Activated gamma-delta T cell treated with Interleukin-2 at 50 U/mL for 16 hours (primary cell): ENCODE measurements around the gene ZNF550.
A peak's percentile ranks its signal among the peaks of the same experiment; 100 is the strongest.
"Not testable (repeated sequence)": the region's sequence is repeated elsewhere in the genome, so short reads cannot be mapped to it uniquely, and the experiment has no call there.

ENCODE experiments used
- DNase-seq: peaks from one replicate; pipeline ENCODE4 v3.0.0-alpha.2; 2020

The ZNF550 gene

DNA sequence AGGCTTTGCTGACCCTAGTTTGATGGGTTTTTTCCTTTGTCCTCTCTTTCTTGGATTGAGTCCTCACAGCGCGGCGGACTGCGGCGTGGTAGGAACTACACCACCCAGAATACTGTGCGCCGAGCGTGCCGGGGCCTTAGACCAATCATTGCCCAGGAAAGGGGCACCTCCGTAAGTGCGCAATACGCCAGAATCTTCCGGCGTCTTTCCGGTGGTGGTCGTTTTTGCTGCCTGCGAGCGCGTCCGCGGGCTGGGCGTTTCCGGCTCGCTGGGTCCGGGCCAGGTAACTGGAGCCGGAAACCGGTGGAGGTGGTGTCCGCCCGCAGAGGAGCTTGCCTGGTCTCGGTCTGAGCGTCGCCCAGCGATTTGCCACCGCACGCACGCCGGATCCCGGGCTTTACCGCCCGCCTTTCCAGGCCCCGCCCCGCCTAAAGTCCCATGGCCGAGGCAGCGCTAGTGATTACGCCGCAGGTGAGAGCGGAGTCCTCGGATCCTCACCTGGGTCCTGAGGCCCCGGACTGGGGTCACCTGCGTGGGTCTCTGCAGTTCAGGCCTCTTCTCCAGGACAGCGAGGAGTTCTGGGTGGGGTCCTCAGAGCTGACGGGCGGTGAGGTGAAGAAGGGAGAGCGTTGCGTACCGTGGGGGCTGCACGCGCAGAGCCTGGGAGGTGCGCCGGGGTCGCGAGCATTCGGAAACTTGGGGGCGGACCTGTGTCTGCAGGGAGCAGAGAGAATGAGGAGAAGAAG, 32.4 kb downstream of the ZNF550 start, which contains the start of gene ZNF549:
Gene ZNF549 (plus strand): TSS at position 221 of the 746 bp plus-strand sequence. CDS start 218 bp downstream, at position 439.
- DNase-seq: peak; percentile 89

DNA sequence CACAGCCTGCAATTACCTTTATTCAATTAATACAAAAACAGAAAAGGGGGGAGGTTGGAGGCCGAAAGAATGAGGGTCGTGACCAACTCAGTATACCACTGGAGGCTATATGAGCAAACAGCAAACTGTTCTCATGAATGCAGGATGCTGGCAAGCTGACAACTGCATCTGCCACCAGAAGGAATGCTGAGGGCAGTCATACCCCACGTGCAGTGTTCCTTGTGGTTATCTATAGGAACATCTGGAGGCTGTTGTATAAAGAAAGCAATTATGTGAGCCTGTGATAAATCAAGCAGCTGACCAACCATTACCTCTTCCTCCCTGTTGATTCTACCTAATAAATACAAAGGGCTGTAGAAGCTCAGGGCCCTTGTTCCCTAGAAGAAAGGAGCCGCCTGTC, 41.6 kb downstream of the ZNF550 start:
- not testable (repeated sequence) for DNase-seq

DNA sequence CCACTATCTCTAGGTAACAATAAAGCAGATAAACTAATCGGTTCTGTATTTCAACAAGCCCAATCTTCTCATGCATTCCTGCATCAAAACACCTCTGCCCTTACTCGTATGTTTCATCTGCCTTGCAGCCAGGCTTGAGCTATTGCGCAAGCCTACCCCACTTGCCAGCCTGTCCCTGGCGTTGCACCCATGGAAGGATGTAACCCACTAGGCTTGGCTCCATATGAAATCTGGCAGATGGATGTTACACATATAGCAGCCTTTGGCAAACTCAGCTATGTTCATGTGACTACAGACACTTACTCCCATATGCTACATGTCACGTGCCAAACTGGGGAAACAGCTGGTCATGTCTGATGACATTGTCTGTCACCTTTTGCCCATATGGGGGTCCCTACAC, 44.4 kb downstream of the ZNF550 start:
- no peak for DNase-seq

DNA sequence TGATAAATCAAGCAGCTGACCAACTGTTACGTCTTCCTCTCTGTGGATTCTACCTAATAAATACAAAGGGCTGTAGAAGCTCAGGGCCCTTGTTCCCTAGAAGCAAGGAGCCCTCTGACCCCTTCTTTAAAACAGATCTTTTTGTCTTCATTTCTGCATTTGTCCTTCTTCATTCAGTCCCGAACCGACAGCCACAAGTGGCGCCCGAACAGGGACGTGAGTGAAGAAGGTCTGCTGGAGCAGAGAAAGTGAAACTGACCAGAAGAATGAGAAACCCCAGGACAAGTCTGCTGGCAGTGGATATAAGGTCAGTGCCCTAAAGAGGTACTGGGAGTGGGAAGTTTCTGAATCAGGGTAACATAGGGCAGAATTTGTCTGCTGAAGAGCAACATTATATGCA, 46.8 kb downstream of the ZNF550 start:
- DNase-seq: no peak

DNA sequence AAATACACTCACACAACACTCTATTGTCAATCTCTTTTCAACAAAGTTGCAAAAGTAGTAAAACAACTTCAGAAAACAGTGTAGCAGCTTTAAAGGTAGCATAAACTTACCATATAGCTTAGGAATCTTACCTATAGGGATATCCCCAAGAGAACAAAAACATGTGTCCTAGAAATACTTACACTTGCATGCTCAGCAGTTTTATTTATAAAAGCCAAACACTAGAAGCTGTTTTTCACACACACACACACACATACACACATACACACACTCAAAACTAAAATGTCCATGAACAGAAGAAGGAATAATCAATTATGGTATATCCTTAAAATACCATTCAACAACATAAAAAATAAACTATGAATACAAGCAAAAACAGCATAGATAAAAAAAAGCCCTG, 48.2 kb downstream of the ZNF550 start:
- DNase-seq: no peak

DNA sequence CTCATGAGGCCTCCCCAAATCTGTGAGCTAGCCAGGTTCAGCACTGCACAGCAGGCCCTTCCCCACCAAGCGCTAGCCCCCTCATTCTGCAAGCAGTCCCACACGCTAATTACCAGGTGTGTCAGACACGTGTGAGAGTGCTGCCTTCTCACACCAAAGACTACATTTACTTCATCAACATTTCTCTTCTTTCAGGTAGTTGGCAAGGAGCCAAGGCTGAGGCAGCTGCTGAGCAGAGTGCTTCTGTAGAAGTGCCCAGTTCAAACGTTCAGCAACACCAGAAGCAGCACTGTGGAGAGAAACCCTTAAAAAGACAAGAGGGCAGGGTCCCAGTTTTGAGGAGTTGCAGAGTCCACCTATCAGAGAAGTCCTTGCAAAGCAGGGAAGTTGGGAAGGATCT, 53.5 kb downstream of the ZNF550 start:
- no peak for DNase-seq

DNA sequence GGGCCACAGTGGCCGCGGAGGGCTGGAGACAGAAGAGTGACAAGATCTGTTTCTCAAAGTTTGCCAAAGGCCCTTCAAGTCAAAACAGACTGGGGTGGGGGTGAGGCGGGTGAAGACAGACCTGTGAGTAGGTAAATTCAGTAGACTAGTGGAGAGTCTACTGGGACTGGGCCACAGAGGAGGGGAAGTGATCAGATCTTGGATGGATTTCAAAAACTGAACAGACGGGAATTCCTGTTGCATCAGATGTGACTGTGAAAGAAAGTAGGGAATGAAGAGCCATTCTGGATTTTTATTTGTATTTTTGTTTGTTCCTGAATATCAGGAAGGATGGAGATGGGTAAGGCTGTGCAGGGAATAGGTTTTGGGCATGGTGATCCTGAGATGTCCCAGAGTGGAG, 59.3 kb downstream of the ZNF550 start:
- not testable (repeated sequence) for DNase-seq

DNA sequence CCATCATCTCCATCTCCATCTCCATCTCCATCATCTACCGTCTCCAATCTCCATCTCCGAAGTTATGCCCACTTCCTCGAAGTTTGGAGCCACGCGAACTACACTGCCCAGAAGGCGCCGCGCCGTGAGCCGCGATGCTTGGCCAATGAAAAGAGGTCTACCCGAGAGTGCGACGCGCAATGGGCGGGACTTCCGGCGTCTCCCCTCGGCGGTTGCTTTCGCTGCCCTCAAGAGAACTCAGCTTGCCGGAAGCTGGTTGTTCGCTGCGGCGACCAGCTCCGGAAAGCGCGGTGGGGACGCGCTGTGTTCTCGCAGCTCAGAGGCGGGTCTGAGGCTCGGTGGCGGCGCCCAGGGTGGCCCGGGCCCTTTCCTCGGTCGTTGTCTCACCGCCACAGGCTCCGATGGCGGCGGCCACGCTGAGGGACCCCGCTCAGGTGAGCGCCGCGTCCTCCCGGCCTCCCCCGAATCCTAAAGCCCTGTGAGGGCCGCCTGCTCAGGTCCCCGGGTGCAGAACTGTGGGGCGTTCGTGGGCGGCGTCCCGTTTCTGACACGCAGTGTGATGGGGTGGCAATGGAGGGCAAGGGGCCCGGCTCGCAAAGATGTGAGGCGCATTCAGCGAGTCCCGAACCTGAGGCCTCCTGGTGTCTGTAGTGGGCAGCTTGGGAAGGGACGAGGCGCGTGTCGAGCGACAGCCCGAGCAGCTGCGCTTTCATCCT, 59.8 kb downstream of the ZNF550 start, which contains the start of gene ZNF773:
Gene ZNF773 (plus strand): TSS at position 259 of the 716 bp plus-strand sequence. CDS start 143 bp downstream, at position 402.
- peak; percentile 96 for DNase-seq

DNA sequence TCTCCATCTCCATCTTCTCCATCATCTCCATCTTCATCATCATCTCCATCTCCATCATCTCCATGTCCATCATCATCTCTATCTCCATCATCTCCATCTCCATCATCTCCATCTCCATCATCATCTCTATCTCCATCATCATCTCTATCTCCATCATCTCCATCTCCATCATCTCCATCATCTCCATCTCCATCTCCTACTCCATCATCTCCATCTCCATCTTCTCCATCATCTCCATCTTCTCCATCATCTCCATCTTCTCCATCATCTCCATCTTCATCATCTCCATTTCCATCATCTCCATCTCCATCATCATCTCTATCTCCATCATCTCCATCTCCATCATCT, 60.4 kb downstream of the ZNF550 start:
- not testable (repeated sequence) for DNase-seq

DNA sequence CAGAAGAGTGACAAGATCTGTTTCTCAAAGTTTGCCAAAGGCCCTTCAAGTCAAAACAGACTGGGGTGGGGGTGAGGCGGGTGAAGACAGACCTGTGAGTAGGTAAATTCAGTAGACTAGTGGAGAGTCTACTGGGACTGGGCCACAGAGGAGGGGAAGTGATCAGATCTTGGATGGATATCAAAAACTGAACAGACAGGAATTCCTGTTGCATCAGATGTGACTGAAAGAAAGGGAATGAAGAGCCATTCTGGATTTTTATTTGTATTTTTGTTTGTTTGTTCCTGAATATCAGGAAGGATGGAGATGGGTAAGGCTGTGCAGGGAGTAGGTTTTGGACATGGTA, 71.4 kb downstream of the ZNF550 start:
- DNase-seq: not testable (repeated sequence)

DNA sequence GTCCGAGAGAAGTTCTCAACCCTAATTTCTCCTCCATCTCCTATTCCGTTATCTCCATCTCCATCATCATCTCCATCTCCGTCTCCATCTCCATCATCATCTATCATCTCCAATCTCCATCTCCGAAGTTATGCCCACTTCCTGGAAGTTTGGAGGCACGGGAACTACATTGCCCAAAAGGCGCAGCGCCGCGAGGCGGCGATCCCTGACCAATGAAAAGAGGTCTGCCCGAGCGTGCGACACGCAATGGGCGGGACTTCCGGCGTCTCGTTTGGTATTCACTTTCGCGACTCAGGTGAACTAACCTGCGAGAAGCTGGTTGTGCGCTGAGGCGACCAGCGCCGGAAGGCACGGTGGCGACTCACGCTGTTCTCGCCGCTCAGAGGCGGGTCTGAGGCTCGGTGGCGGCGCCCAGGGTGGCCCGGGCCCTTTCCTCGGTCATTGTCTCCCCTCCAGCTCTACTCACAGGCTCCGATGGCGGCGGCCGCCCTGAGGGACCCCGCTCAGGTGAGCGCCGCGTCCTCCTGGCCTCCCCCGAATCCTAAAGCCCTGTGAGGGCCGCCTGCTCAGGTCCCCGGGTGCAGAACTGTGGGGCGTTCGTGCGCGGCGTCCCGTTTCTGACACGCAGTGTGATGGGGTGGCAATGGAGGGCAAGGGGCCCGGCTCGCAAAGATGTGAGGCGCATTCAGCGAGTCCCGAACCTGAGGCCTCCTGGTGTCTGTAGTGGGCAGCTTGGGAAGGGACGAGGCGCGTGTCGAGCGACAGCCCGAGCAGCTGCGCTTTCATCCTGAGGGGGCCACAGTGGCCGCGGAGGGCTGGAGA, 72.0 kb downstream of the ZNF550 start, which contains the start of gene ZNF419:
Gene ZNF419 (plus strand): TSS at position 274 of the 822 bp plus-strand sequence. CDS start 201 bp downstream, at position 475.
- peak; percentile 94 for DNase-seq
